ENCODE measurements around the gene ANXA2. TPM values are rescaled to one million over a fixed set of nuclear protein-coding genes. Genes with fewer than 3 reads are reported as not detected.
"Not testable (repeated sequence)": the region's sequence is repeated elsewhere in the genome, so short reads cannot be mapped to it uniquely, and the experiment has no call there.

Gene ANXA2
- total RNA-seq, 2 experiments from 2014 or later, result 16.9 to 18.0 TPM

DNA sequence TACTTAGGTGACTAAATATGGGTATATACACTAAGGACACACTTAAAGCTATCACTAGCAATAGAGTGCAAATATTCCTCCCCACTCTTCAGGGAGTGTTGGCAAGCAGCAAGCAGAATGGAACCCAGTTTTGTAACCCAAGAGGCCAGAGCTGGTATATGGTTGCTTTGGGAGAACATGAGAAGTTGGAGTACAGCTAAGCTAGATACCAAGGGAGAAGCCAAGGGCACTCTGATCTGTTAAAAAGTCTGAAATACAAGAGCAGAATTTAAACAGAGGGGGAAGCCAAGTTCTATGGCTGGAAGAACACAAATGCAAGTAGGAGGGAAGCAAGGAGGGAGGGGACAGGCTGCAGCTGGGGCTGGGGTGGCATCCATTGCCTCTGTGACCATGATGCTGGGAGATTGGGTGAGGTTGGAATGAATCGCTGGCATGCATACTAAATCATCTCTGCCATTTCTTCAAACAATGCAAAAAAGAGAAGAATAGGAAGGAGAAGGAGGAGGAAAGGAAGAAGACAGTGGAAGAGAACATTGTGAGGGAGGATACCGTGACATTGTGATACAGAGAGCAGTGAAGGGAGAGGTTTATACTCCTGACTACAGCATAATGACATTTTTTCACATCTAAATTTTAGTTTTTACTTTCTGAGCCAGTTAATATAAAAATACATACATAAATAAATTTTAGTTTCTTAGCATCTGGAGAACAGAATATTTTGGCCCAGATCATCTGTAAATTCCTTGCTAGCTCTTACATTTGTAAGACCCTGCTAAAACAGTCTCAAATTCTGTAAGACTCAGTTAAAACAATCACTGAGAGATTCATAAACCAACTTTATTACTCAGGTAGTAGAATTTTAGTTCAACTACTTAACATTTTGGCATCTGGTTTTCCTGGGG, 9.0 kb upstream of the ANXA2 start:
- Mint-ChIP-seq H3K27me3 (ENCODE audit: low read depth) (no peaks in the 10 kb centered on the region), H3K4me1 (ENCODE audit: low read depth) (peaks cover 12% of the 10 kb centered on the region), H3K9me3 (no peaks in the 10 kb centered on the region), H3K27ac (no peak overlapping the region), H3K4me3 (no peak overlapping the region), H3K36me3 (ENCODE audit: low read depth) (no peaks in the 10 kb centered on the region)
- intact Hi-C loops (cut with micrococcal nuclease), result no loop called here
- no peak for DNase-seq
- CTCF ChIA-PET, result interaction anchor here (1.7 kb wide), 1 partner anchor 526 kb away, joined by 4 read pairs; no protein-coding TSS in a partner anchor

DNA sequence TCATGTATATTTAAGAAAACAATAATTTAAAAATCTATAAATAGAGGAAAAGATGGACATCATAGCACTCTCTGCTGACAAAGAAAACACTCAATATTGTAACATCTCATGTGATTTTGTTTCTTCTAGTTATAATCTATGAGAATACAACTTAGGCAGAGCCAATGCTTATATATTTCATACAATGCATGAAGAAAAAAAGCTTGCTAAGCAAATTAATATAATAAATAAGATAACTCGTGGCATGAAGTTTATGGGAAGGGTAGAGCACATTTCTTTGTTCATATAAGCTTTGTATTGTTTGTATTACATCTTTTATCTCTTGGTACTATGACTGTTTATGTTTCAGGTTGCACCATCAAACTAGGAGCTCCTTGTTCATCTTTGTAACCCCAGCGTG, 7.6 kb upstream of the ANXA2 start:
- Mint-ChIP-seq H3K4me3 (no peak overlapping the region), H3K36me3 (ENCODE audit: low read depth) (no peaks in the 10 kb centered on the region), H3K27me3 (ENCODE audit: low read depth) (no peaks in the 10 kb centered on the region), H3K27ac (no peak overlapping the region), H3K9me3 (no peaks in the 10 kb centered on the region), H3K4me1 (ENCODE audit: low read depth) (peaks cover 12% of the 10 kb centered on the region)
- intact Hi-C loops (cut with micrococcal nuclease), result no loop called here
- DNase-seq, result no peak
- CTCF ChIA-PET, result interaction anchor here (0.6 to 1.7 kb wide), 3 partner anchors 46 to 527 kb away, joined by 3 to 4 read pairs (median 4); no protein-coding TSS in a partner anchor

DNA sequence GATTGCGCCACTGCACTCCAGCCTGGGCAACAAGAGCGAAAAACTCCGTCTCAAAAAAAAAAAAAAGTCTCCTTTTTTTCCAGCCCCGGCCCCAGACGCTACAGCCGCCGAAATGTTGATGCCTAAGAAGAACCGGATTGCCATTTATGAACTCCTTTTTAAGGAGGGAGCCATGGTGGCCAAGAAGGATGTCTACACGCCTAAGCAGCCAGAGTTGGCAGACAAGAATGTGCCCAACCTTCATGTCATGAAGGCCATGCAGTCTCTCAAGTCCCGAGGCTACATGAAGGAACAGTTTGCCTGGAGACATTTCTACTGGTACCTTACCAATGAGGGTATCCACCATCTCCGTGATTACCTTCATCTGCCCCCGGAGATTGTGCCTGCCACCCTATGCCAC, 6.6 kb upstream of the ANXA2 start:
- H3K27ac Mint-ChIP-seq; DNase-seq; H3K36me3 Mint-ChIP-seq (ENCODE audit: low read depth); H3K9me3 Mint-ChIP-seq; H3K27me3 Mint-ChIP-seq (ENCODE audit: low read depth); H3K4me3 Mint-ChIP-seq; intact Hi-C loops (cut with micrococcal nuclease): not testable (repeated sequence)
- CTCF ChIA-PET, result interaction anchor here (0.7 kb wide), 1 partner anchor 558 kb away, joined by 3 read pairs; no protein-coding TSS in a partner anchor
- peaks cover 13% of the 10 kb centered on the region for H3K4me1 Mint-ChIP-seq (ENCODE audit: low read depth)

DNA sequence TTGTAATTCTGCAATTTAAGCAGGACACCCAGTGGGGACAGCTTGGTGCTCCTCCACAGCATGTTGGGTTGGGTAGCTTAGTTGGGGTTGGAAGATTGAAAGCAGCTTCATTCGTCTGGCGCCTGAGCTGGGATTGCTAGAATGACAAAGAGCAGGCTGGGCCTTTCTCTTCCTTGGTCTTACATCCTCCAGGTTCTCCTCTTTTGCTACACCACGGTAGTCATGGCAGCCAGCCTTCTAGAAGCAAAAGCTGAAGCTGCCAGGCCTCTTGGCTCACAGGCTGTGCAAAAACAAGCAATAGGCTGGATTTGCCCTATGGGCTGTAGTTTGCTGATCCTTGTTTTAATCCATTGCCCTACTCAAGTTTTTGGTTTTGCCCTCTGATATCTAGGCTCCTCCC, 3.2 kb upstream of the ANXA2 start:
- CTCF ChIA-PET, result interaction anchor here (1.6 kb wide), 1 partner anchor 42 kb away, joined by 5 read pairs; no protein-coding TSS in a partner anchor
- no peaks in the 10 kb centered on the region for H3K9me3 Mint-ChIP-seq
- no peaks in the 10 kb centered on the region for H3K36me3 Mint-ChIP-seq (ENCODE audit: low read depth)
- intact Hi-C loops (cut with micrococcal nuclease), result no loop called here
- H3K27ac Mint-ChIP-seq, result no peak overlapping the region
- H3K4me1 Mint-ChIP-seq (ENCODE audit: low read depth), result peaks cover 21% of the 10 kb centered on the region
- no peak for DNase-seq
- H3K27me3 Mint-ChIP-seq (ENCODE audit: low read depth), result no peaks in the 10 kb centered on the region
- no peak overlapping the region for H3K4me3 Mint-ChIP-seq

DNA sequence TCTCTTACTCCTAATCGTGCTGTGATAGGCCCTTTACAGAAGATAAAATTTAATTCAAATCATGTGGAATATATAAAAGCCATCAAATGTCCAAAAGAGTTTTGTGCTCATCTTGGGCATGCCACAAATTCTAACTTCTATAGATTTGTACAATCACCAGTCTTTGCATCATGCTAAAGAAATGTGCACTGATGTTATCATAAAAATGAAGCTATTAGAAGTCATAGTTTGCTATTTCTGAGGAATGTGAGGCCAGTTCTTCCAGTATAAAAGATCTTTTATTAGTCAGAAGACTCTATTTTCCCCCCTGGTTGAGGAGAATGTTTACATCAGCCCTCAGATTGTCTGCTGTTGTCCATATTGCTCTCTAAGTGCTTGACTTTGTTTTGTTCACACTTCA, 2.1 kb upstream of the ANXA2 start:
- Mint-ChIP-seq H3K9me3 (no peaks in the 10 kb centered on the region), H3K36me3 (ENCODE audit: low read depth) (no peaks in the 10 kb centered on the region), H3K4me1 (ENCODE audit: low read depth) (peaks cover 21% of the 10 kb centered on the region), H3K27me3 (ENCODE audit: low read depth) (no peaks in the 10 kb centered on the region), H3K27ac (no peak overlapping the region), H3K4me3 (no peak overlapping the region)
- DNase-seq, result no peak
- CTCF ChIA-PET, result interaction anchor here (0.6 to 1.0 kb wide), 3 partner anchors 22 to 489 kb away, joined by 3 to 5 read pairs (median 4); no protein-coding TSS in a partner anchor
- intact Hi-C loops (cut with micrococcal nuclease), result loop anchor here (2.0 kb wide), 1 partner anchor 395 kb away; the partner anchor contains the start of gene FOXB1

DNA sequence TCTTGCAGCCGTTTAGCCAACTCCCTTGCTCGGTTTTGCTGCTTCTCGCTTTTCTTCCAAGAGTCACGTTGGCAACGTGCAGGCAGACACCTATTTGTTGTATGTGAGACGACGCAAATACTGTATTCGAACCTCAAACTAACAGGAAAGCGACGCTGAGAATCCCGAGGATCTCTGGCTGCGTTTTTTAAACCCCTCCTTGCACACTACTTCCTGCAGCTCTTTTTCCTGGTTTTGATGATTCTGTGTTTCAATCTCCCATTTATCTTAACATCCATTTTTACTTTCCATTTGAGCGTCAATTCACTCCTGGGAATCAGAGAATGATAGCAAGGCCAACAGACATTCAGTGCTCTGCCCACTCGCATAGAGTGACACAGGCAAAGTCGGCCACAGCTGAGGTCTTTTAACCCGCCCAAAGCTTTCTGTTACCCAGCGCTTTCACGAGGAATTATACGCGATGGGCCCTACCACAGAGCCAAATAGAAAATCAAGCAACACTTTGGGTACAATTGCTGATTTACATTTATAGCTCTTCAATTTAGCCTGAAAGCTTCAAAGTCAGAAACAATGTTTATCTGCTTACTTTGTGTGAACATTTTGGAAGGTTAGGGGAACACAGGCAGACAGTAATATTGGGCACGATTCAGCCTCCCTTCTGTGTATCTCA, 1.6 kb upstream of the ANXA2 start:
- Mint-ChIP-seq H3K9me3 (no peaks in the 10 kb centered on the region), H3K27ac (peak overlapping the region; percentile 18), H3K4me1 (ENCODE audit: low read depth) (peaks cover 21% of the 10 kb centered on the region), H3K27me3 (ENCODE audit: low read depth) (no peaks in the 10 kb centered on the region), H3K4me3 (peak overlapping the region; percentile 72), H3K36me3 (ENCODE audit: low read depth) (no peaks in the 10 kb centered on the region)
- intact Hi-C loops (cut with micrococcal nuclease), result loop anchor here (2.0 kb wide), 1 partner anchor 395 kb away; the partner anchor contains the start of gene FOXB1
- CTCF ChIA-PET, result interaction anchor here (0.6 to 1.0 kb wide), 3 partner anchors 22 to 489 kb away, joined by 3 to 5 read pairs (median 4); no protein-coding TSS in a partner anchor
- no peak for DNase-seq

DNA sequence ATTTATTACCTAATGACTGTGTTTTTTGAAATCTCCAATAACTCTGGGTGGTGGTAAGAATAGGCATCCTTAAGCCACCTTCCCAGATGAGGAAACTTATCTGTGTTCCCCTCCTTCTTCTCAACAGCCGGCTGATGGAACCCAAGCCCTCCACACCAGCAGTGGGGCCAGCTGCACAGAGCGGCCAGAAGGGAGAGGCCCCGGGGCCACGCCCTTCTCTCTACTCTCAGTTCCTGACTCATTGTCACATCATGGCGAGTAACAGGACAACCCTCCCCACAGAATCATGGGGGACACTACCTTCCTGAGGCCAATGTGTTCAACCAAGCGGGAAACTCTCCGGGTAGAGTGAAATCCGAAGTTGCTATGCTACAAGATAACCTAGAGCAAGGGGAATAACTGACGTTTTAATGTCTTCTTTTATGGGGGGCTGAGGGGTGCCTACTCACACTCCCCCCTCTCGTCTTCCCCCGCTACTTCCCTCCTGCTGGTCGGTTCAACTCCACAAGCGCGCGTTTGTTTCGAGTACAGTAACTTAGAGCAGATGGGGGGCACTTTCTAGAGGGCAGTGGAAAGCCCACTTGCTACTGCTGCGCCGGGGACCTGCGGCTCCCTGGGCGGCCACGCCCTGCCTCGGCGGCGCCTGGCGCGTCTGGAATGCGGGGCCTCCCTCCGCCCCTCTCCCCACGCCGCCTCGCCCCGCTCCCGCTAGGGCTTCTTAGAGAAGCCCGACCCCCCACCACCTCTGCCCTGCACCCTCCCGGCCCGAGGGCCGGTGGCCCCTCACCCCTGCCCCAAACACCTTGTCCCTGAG, 621 bp downstream of the ANXA2 start:
- no peak overlapping the region for H3K27ac Mint-ChIP-seq
- peak overlapping the region; percentile 68 for H3K4me3 Mint-ChIP-seq
- no peaks in the 10 kb centered on the region for H3K27me3 Mint-ChIP-seq (ENCODE audit: low read depth)
- CTCF ChIA-PET, result no interaction called here
- peaks cover 25% of the 10 kb centered on the region for H3K4me1 Mint-ChIP-seq (ENCODE audit: low read depth)
- DNase-seq, result peak; percentile 70
- no peaks in the 10 kb centered on the region for H3K36me3 Mint-ChIP-seq (ENCODE audit: low read depth)
- H3K9me3 Mint-ChIP-seq, result no peaks in the 10 kb centered on the region
- intact Hi-C loops (cut with micrococcal nuclease), result no loop called here

DNA sequence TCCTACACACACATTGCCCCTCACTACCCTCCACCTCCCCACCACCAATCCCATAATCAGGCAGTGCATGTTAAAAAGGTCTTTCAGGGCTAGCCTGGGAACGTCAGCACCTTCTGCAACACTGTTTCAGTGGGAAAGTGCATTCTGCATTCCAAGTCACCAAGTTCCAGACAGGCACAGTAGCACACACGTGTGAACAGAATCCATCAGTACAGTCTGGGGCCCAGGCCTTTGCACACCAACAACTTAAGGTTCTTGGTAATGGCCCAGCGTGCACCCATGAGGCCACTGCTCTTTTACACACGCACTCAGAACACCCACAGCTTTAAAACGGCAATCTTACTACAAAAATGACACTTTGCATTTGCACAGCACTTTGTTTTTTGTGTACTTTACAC, 1.2 kb downstream of the ANXA2 start:
- Mint-ChIP-seq H3K36me3 (ENCODE audit: low read depth) (no peaks in the 10 kb centered on the region), H3K9me3 (no peaks in the 10 kb centered on the region), H3K4me1 (ENCODE audit: low read depth) (peaks cover 25% of the 10 kb centered on the region), H3K4me3 (peak overlapping the region; percentile 68), H3K27ac (no peak overlapping the region), H3K27me3 (ENCODE audit: low read depth) (no peaks in the 10 kb centered on the region)
- no peak for DNase-seq
- intact Hi-C loops (cut with micrococcal nuclease), result no loop called here
- CTCF ChIA-PET, result no interaction called here

DNA sequence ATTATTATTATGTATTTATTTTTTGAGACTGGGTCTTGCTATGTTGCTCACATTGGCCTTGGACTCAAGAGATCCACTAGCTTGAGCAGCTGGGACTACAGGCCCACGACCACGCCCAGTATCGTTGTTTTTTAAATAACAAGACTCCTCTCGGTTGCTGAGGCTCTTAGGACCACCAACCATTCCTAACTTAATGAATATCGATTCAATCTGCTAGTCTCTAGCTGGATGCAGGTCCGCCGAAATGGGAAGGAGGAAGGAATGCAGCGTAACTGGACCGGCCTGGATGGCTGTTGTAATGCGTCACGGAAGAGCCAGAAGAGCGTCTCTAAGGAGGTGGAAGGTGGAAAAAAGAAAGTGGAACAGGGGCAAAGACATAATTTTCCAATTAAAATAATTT, 1.7 kb downstream of the ANXA2 start:
- no peaks in the 10 kb centered on the region for H3K27me3 Mint-ChIP-seq (ENCODE audit: low read depth)
- peaks cover 26% of the 10 kb centered on the region for H3K4me1 Mint-ChIP-seq (ENCODE audit: low read depth)
- CTCF ChIA-PET, result interaction anchor here (1.1 kb wide), 1 partner anchor 36 kb away, joined by 3 read pairs; no protein-coding TSS in a partner anchor
- no peak for DNase-seq
- no peaks in the 10 kb centered on the region for H3K36me3 Mint-ChIP-seq (ENCODE audit: low read depth)
- intact Hi-C loops (cut with micrococcal nuclease), result no loop called here
- H3K9me3 Mint-ChIP-seq, result no peaks in the 10 kb centered on the region
- no peak overlapping the region for H3K27ac Mint-ChIP-seq
- H3K4me3 Mint-ChIP-seq, result no peak overlapping the region

DNA sequence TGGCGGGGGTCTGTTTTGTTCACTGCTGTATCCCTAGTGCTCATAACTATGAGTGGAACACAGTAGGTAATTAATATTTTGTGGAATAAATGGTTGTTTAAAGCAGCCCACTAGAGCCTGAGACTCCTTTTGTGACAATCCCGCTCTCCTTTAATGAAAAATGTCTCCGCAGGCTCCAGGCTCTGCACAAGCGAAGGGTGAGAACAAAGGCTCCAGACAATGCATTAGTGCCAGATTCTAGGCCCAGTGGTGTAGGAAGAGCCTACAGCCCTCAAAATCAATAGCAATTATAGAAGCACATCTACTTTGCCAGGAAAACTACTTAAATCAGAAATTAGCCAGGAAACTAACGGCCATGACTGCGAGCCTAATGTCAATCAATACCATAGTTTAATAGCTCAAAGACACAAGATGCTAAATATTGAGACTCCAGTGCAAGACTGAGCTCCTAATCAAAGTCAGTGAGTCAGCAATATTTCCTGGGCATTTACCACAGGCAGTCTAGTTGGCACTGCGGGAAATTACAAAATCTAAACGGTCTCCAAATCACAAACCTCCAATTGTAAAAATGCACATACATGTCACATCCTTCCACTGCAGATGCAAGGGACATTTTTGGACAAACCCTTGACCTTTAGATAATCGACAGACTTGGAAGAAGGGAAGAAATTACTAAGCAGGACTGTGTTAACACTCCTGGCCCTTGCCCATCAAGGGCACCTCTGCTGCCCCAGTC, 2.3 kb downstream of the ANXA2 start:
- Mint-ChIP-seq H3K27ac (no peak overlapping the region), H3K9me3 (no peaks in the 10 kb centered on the region), H3K4me3 (no peak overlapping the region), H3K4me1 (ENCODE audit: low read depth) (peaks cover 28% of the 10 kb centered on the region), H3K36me3 (ENCODE audit: low read depth) (no peaks in the 10 kb centered on the region), H3K27me3 (ENCODE audit: low read depth) (no peaks in the 10 kb centered on the region)
- intact Hi-C loops (cut with micrococcal nuclease), result no loop called here
- CTCF ChIA-PET, result interaction anchor here (1.1 kb wide), 1 partner anchor 35 kb away, joined by 3 read pairs; no protein-coding TSS in a partner anchor
- no peak for DNase-seq

DNA sequence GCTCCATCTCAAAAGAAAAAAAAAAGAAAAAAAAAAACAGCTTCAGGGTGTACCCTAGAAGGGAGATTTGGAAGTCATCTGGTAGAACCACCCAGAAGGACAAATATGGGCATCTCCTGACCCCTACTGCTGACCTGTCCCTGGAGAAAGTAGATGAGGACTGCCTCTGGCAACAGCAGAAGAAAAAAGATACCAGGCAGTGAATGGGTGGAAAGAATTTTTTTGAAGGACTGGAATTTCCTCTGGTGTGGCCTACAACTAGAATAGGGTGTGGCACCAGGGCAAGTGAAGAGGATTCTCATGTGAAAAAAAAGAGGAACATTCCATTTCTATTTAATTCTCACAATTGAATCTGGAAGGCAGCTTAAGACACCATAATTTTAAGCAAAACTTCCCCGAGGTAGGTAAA, 3.1 kb downstream of the ANXA2 start:
- Mint-ChIP-seq H3K27ac (no peak overlapping the region), H3K4me3 (no peak overlapping the region), H3K9me3 (no peaks in the 10 kb centered on the region), H3K27me3 (ENCODE audit: low read depth) (peaks cover 2% of the 10 kb centered on the region), H3K4me1 (ENCODE audit: low read depth) (peaks cover 31% of the 10 kb centered on the region), H3K36me3 (ENCODE audit: low read depth) (no peaks in the 10 kb centered on the region)
- intact Hi-C loops (cut with micrococcal nuclease), result no loop called here
- no peak for DNase-seq
- CTCF ChIA-PET, result interaction anchor here (1.1 to 2.2 kb wide), 2 partner anchors 34 to 125 kb away, joined by 3 to 5 read pairs; no protein-coding TSS in a partner anchor

Measured in activated naive CD4-positive, alpha-beta T cell treated with anti-CD3 and anti-CD28 coated beads for 36 hours (primary cell).